HepG2 (cell line): ENCODE data around the gene DPEP1. TPM values are rescaled to one million over a fixed set of nuclear protein-coding genes. Genes with fewer than 3 reads are reported as not detected.

Experiments used
- ATAC-seq: fragments of 200-7000 bp; cut with Tn5 transposase; 3 replicates; pipeline ENCODE4 v1.9.1; 2020; ENCODE audit warnings: mild to moderate bottlenecking, moderate library complexity
- BruUV-seq: library from RNA; stranded (reverse); fragments of 400-500 nt; replicated peaks from 2 replicates; lab custom pipeline; 2021; lab: Mats Ljungman, UMichigan
- CTCF ChIA-PET: fragments of 300-600 bp; formaldehyde crosslinking; extraction: SDS; loops from one replicate; lab custom pipeline; 2021; ENCODE audit warnings: low total read pairs, inconsistent platforms, low intra/inter-chr PET ratio; lab: Yijun Ruan, JAX
- POLR2A ChIA-PET: fragments of 350-600 bp; sonication (Branson Sonifier 250); formaldehyde crosslinking; loops from one replicate; lab custom pipeline; 2020; ENCODE audit warnings: antibody characterized with exemption, inconsistent platforms; lab: Yijun Ruan, JAX
- DNase-seq: peaks from one replicate; pipeline ENCODE4 v3.0.0-alpha.2; 2015; ENCODE audit warnings: low spot score
- FAIRE-seq: peaks from 3 replicates; lab custom pipeline; 2011; peaks lifted over from hg19 to GRCh38; lab: Jason Lieb, UNC
- H2AFZ ChIP-seq: one replicate; pipeline ENCODE4 v1.6.1; 2011; ENCODE audit warnings: low read length, inconsistent platforms
- H3K27ac ChIP-seq: fragments of 300-600 bp; 3 replicates; pipeline ENCODE4 v1.8.0; 2011; ENCODE audit warnings: mixed run types, mild to moderate bottlenecking, mixed read lengths, low read length, inconsistent platforms; ENCODE audit not compliant: insufficient read depth; ENCODE audit errors: extremely low read length
- H3K27me3 ChIP-seq, 2 experiments: fragments of 200-600 bp in 1 of 2; 2 replicates in 1 of 2; 3 replicates in 1 of 2; pipeline versions ENCODE4 v1.6.0 to v1.8.0; 2011; ENCODE audit warnings: low read length in 2 of 2, mild to moderate bottlenecking in 2 of 2, moderate library complexity in 2 of 2, inconsistent platforms in 1 of 2; ENCODE audit not compliant: insufficient read depth in 2 of 2, control insufficient read depth in 1 of 2
- H3K36me3 ChIP-seq, 2 experiments: fragments of 200-600 bp in 1 of 2; replicated peaks in 1 of 2; 2 replicates in 1 of 2; 3 replicates in 1 of 2; pipeline versions ENCODE4 v1.5.1 to v1.8.0; 2011; ENCODE audit warnings: low read length in 2 of 2, inconsistent platforms in 1 of 2; ENCODE audit not compliant: insufficient read depth in 2 of 2, control insufficient read depth in 1 of 2
- H3K4me1 ChIP-seq: 2 replicates; pipeline ENCODE4 v1.5.1; 2012; ENCODE audit warnings: low read length, inconsistent platforms; ENCODE audit not compliant: insufficient read depth
- H3K4me2 ChIP-seq: 2 replicates; pipeline ENCODE4 v1.6.0; 2011; ENCODE audit warnings: low read depth, low read length, inconsistent platforms
- H3K4me3 ChIP-seq, 3 experiments: fragments of 200-600 bp in 1 of 3; sonication (generic), shearing (Covaris generic) in 1 of 3; replicated peaks in 1 of 3; 2 replicates each; pipeline ENCODE4 v1.5.1; 2011 to 2016; ENCODE audit warnings: low read length in 3 of 3, inconsistent platforms in 2 of 3, low read depth in 2 of 3, mild to moderate bottlenecking in 2 of 3, control low read depth in 1 of 3, mixed read lengths in 1 of 3; ENCODE audit not compliant: insufficient read depth in 1 of 3
- H3K79me2 ChIP-seq: one replicate; pipeline ENCODE4 v1.6.1; 2011; ENCODE audit warnings: low read length, inconsistent platforms; ENCODE audit not compliant: insufficient read depth
- H3K9ac ChIP-seq: 2 replicates; pipeline ENCODE4 v1.6.0; 2011; ENCODE audit warnings: mild to moderate bottlenecking, low read depth, low read length, inconsistent platforms; ENCODE audit not compliant: insufficient read depth
- H3K9me3 ChIP-seq: 2 replicates; pipeline ENCODE4 v1.5.1; 2012; ENCODE audit warnings: mild to moderate bottlenecking, low read length
- H4K20me1 ChIP-seq: 2 replicates; pipeline ENCODE4 v1.6.0; 2011; ENCODE audit warnings: inconsistent platforms, mild to moderate bottlenecking, low read length, moderate library complexity; ENCODE audit not compliant: insufficient read depth
- ARID4A ChIP-seq: sonication (generic); formaldehyde crosslinking; IDR thresholded peaks from 2 replicates; pipeline ENCODE4 v1.5.0; 2020; ENCODE audit warnings: mild to moderate bottlenecking, missing genetic modification reagents, borderline replicate concordance
- FOXP4 ChIP-seq: sonication (generic); formaldehyde crosslinking; IDR thresholded peaks from 2 replicates; pipeline ENCODE4 v1.4.0; 2020; ENCODE audit warnings: missing genetic modification reagents
- NR1H2 ChIP-seq: sonication (generic); formaldehyde crosslinking; IDR thresholded peaks from 2 replicates; pipeline ENCODE4 v1.8.1; 2022; ENCODE audit warnings: low read depth, missing genetic modification reagents, borderline replicate concordance
- TRIM22 ChIP-seq: fragments of 450-650 bp; IDR thresholded peaks from 2 replicates; pipeline ENCODE4 v1.6.1; 2017
- ZEB1 ChIP-seq: IDR thresholded peaks from 2 replicates; pipeline ENCODE4 v1.6.1; 2012; ENCODE audit warnings: mild to moderate bottlenecking, low read depth, inconsistent platforms; ENCODE audit not compliant: insufficient replicate concordance
- WGBS: methylation state at CpG from one replicate; pipeline ENCODE4 v1.1.6; 2017; ENCODE audit warnings: low lambda C conversion rate; 5-methylcytosine and 5-hydroxymethylcytosine counted together
- in situ Hi-C: cut with HindIII; loops from 2 replicates; pipeline ENCODE4 v1.10.0; 2017; ENCODE audit warnings: low pct_unique_long_range_greater_than_20kb; ENCODE audit not compliant: extremely low pct_ligation_motif_present
- intact Hi-C: fragments of 100-400 bp; cut with micrococcal nuclease; formaldehyde crosslinking; loops from one replicate; pipeline ENCODE4 v1.10.0; 2022; ENCODE audit not compliant: unreplicated experiment
- polyA plus RNA-seq, 8 experiments: library from polyadenylated mRNA; depleted of rRNA in 3 of 8; stranded (reverse) in 7 of 8; unstranded in 1 of 8; fragments of >200 nt; fragmentation: Illumina TruSeq in 4 of 8; extraction: Trizol in 4 of 8; gene quantifications; 2 replicates each; pipeline versions ENCODE4 v1.2.1 to v1.2.3, GENCODE V29; 2011 to 2016; ENCODE audit warnings: low read depth in 4 of 8, missing spikeins in 1 of 8, mixed read lengths in 1 of 8; ENCODE audit not compliant: insufficient read depth in 1 of 8
- total RNA-seq, 5 experiments: library from RNA; depleted of rRNA; stranded (reverse); fragments of >200 nt; fragmentation: Illumina TruSeq; extraction: Trizol; gene quantifications; 2 replicates each; pipeline ENCODE4 v1.2.3, GENCODE V29; 2016; ENCODE audit warnings: low read depth in 1 of 5

The DPEP1 gene
- total and polyA plus RNA-seq, 2 of the 13 experiments (the other 11 are each of a cell fraction or from before 2014, with no cell fraction given): 37.6 to 52.2 TPM

GRCh38 chr16:89678258-89678657 is 64.8 kb downstream of the DPEP1 start (continued):
- no peak for TF ChIP-seq NR1H2 (CRISPR knock-in tag)

GRCh38 chr16:89685916-89686315 is 72.5 kb downstream of the DPEP1 start:
- ChIA-PET CTCF (no interaction called here), POLR2A (interaction anchor here (1.1 to 2.5 kb wide), 2 partner anchors 9 to 14 kb away, joined by 7 to 32 read pairs; no protein-coding TSS in a partner anchor)
- WGBS: 100% methylated on average over 1 of the region's 1 CpG
- in situ Hi-C loops (no loop called here), intact Hi-C loops (loop anchor here (2.0 kb wide), 2 partner anchors 15 kb away; partner anchors contain the start of gene SPATA2L)
- DNase-seq (no peak), ATAC-seq (no peak), FAIRE-seq (no peak)
- Histone ChIP-seq H3K4me3 (no peak overlapping the region), H3K4me1 (peaks cover 58% of the 10 kb centered on the region), H2AFZ (no peak overlapping the region), H3K9ac (no peak overlapping the region), H3K27me3 (no peaks in the 10 kb centered on the region), H3K79me2 (no peaks in the 10 kb centered on the region), H3K4me2 (0 out of 2 replicates have a peak overlapping the region, but pooled peaks have one; percentile 28), H3K9me3 (peaks cover 15% of the 10 kb centered on the region), H3K36me3 (no peaks in the 10 kb centered on the region), H3K27ac (peak overlapping the region; percentile 17), H4K20me1 (no peaks in the 10 kb centered on the region)
- TF ChIP-seq TRIM22: no peak
- TF ChIP-seq ARID4A (CRISPR knock-in tag): 0 out of 2 replicates have a peak, but pooled peaks have one; percentile 24
- peak; percentile 52 for TF ChIP-seq ZEB1
- TF ChIP-seq FOXP4 (CRISPR knock-in tag): no peak
- no TSS peak for BruUV-seq
